Mesenchymal stem cell (in vitro differentiated cells and primary cell): ENCODE results near the gene C1QBP.
"Not testable (repeated sequence)": the region's sequence is repeated elsewhere in the genome, so short reads cannot be mapped to it uniquely, and the experiment has no call there.

Experiments used
- DNase-seq: peaks from one replicate; pipeline ENCODE4 v3.0.0-alpha.2; 2013
- H2AFZ ChIP-seq: one replicate; pipeline ENCODE4 v1.6.1; 2013; ENCODE audit warnings: low read depth, mild to moderate bottlenecking, control low read depth, inconsistent platforms, low read length, moderate library complexity
- H2AK5ac ChIP-seq: 2 replicates; pipeline ENCODE4 v1.6.1; 2013; ENCODE audit warnings: low read length, moderate library complexity, mild to moderate bottlenecking, inconsistent platforms; ENCODE audit not compliant: severe bottlenecking
- H2BK120ac ChIP-seq: one replicate; pipeline ENCODE4 v1.6.1; 2013; ENCODE audit warnings: low read depth, mild to moderate bottlenecking, inconsistent platforms, low read length, moderate library complexity
- H2BK12ac ChIP-seq, 2 experiments: one replicate each; pipeline ENCODE4 v1.6.1; 2013; ENCODE audit warnings: inconsistent platforms in 2 of 2, low read length in 2 of 2, mild to moderate bottlenecking in 2 of 2, moderate library complexity in 2 of 2, control low read depth in 1 of 2
- H2BK15ac ChIP-seq: one replicate; pipeline ENCODE4 v1.6.1; 2013; ENCODE audit warnings: mild to moderate bottlenecking, low read depth, inconsistent platforms; ENCODE audit not compliant: poor library complexity, severe bottlenecking
- H2BK5ac ChIP-seq: 2 replicates; pipeline ENCODE4 v1.6.1; 2013; ENCODE audit warnings: low read depth, mild to moderate bottlenecking, low read length, control low read depth, inconsistent platforms; ENCODE audit not compliant: poor library complexity, severe bottlenecking
- H3K14ac ChIP-seq, 2 experiments: one replicate each; pipeline ENCODE4 v1.6.1; 2013; ENCODE audit warnings: inconsistent platforms in 2 of 2, low read length in 2 of 2, control low read depth in 1 of 2, mild to moderate bottlenecking in 1 of 2, moderate library complexity in 1 of 2
- H3K18ac ChIP-seq, 2 experiments: one replicate each; pipeline ENCODE4 v1.6.1; 2013; ENCODE audit warnings: inconsistent platforms in 2 of 2, low read length in 2 of 2, control low read depth in 1 of 2, low read depth in 1 of 2, mild to moderate bottlenecking in 1 of 2
- H3K23ac ChIP-seq, 2 experiments: one replicate each; pipeline ENCODE4 v1.6.1; 2013; ENCODE audit warnings: inconsistent platforms in 2 of 2, low read length in 2 of 2, mild to moderate bottlenecking in 2 of 2, moderate library complexity in 2 of 2, control low read depth in 1 of 2
- H3K27ac ChIP-seq: 2 replicates; pipeline ENCODE4 v1.5.1; 2013; ENCODE audit warnings: mild to moderate bottlenecking, moderate library complexity, low read length, control low read depth, inconsistent platforms; ENCODE audit not compliant: poor library complexity, severe bottlenecking
- H3K27me3 ChIP-seq, 2 experiments: 2 replicates each; pipeline versions ENCODE4 v1.6.1 to v1.7.0; 2013; ENCODE audit warnings: low read length in 2 of 2, mild to moderate bottlenecking in 2 of 2, moderate library complexity in 2 of 2, control low read depth in 1 of 2, inconsistent platforms in 1 of 2; ENCODE audit not compliant: control insufficient read depth in 1 of 2, insufficient read depth in 1 of 2
- H3K36me3 ChIP-seq, 2 experiments: 2 replicates each; pipeline versions ENCODE4 v1.6.1 to v1.7.0; 2013; ENCODE audit warnings: low read length in 2 of 2, control low read depth in 1 of 2, inconsistent platforms in 1 of 2, low read depth in 1 of 2, mild to moderate bottlenecking in 1 of 2; ENCODE audit not compliant: insufficient read depth in 2 of 2, control insufficient read depth in 1 of 2
- H3K4ac ChIP-seq, 2 experiments: one replicate each; pipeline ENCODE4 v1.6.1; 2013; ENCODE audit warnings: inconsistent platforms in 2 of 2, low read length in 2 of 2, mild to moderate bottlenecking in 2 of 2, moderate library complexity in 2 of 2, control low read depth in 1 of 2, low read depth in 1 of 2
- H3K4me1 ChIP-seq: 2 replicates; pipeline ENCODE4 v1.6.1; 2013; ENCODE audit warnings: low read depth, low read length, control low read depth; ENCODE audit not compliant: control insufficient read depth, insufficient read depth
- H3K4me2 ChIP-seq: 2 replicates; pipeline ENCODE4 v1.6.1; 2013; ENCODE audit warnings: low read length, mild to moderate bottlenecking, inconsistent platforms; ENCODE audit not compliant: poor library complexity, severe bottlenecking
- H3K4me3 ChIP-seq, 2 experiments: 2 replicates each; pipeline versions ENCODE4 v1.5.1 to v1.7.0; 2013; ENCODE audit warnings: low read length in 2 of 2, mild to moderate bottlenecking in 2 of 2, control low read depth in 1 of 2, low read depth in 1 of 2; ENCODE audit not compliant: insufficient read depth in 1 of 2
- H3K79me1 ChIP-seq: replicated peaks from 2 replicates; pipeline ENCODE4 v1.6.1; 2013; ENCODE audit warnings: mild to moderate bottlenecking, control low read depth, low read length, inconsistent platforms; ENCODE audit not compliant: poor library complexity, severe bottlenecking
- H3K9ac ChIP-seq: 2 replicates; pipeline ENCODE4 v1.7.0; 2013; ENCODE audit warnings: mild to moderate bottlenecking, low read length, moderate library complexity
- H3K9me3 ChIP-seq: 2 replicates; pipeline ENCODE4 v1.7.0; 2013; ENCODE audit warnings: mild to moderate bottlenecking, low read length; ENCODE audit not compliant: control insufficient read depth
- H4K8ac ChIP-seq: one replicate; pipeline ENCODE4 v1.6.1; 2013; ENCODE audit warnings: inconsistent platforms, mild to moderate bottlenecking, low read length, moderate library complexity
- H4K91ac ChIP-seq: one replicate; pipeline ENCODE4 v1.6.1; 2013; ENCODE audit warnings: mild to moderate bottlenecking, low read length, inconsistent platforms
- WGBS: methylation state at CpG from one replicate; pipeline ENCODE4 v1.1.7; 2013; ENCODE audit warnings: mixed read lengths; 5-methylcytosine and 5-hydroxymethylcytosine counted together

C1QBP gene

GRCh38 chr17:5443728-5444127, 4.8 kb upstream of the C1QBP start:
- Histone ChIP-seq H3K27ac (no peak overlapping the region), H3K4me2 (no peak overlapping the region), H4K8ac (no peak overlapping the region), H3K9ac (no peak overlapping the region), H3K4ac (no peak overlapping the region), H3K18ac (no peak overlapping the region), H3K9me3 (no peaks in the 10 kb centered on the region), H3K14ac (no peak overlapping the region), H3K23ac (no peak overlapping the region), H2BK12ac (no peak overlapping the region), H2BK120ac (no peak overlapping the region), H2BK15ac (no peak overlapping the region), H2AK5ac (no peak overlapping the region), H4K91ac (no peak overlapping the region), H3K36me3 (peaks cover 38 to 51% of the 10 kb centered on the region in 2 experiments), H3K4me1 (peaks cover 3% of the 10 kb centered on the region), H3K79me1 (peaks cover 16% of the 10 kb centered on the region), H2AFZ (no peak overlapping the region), H3K4me3 (no peak overlapping the region), H2BK5ac (no peak overlapping the region), H3K27me3 (no peaks in the 10 kb centered on the region)
- 92% methylated on average over 4 of the region's 6 CpGs for WGBS
- no peak for DNase-seq

GRCh38 chr17:5439446-5439764, 450 bp upstream of the C1QBP start:
- Histone ChIP-seq H3K9ac (peak overlapping the region; percentile 66), H3K9me3 (no peaks in the 10 kb centered on the region), H3K36me3 (peaks cover 33 to 49% of the 10 kb centered on the region in 2 experiments), H4K91ac (no peak overlapping the region), H2AK5ac (no peak overlapping the region), H2BK120ac (no peak overlapping the region), H3K4ac (no peak overlapping the region), H2BK5ac (no peak overlapping the region), H2BK12ac (no peak overlapping the region), H3K79me1 (peaks cover 24% of the 10 kb centered on the region), H4K8ac (peak overlapping the region; percentile 24), H3K4me1 (peaks cover 10% of the 10 kb centered on the region), H3K23ac (no peak overlapping the region), H3K14ac (no peak overlapping the region), H3K4me3 (peak overlapping the region in 1 of 2 experiments; percentile 56), H3K27me3 (no peaks in the 10 kb centered on the region), H3K27ac (peak overlapping the region; percentile 41), H3K4me2 (peak overlapping the region; percentile 85), H2AFZ (no peak overlapping the region), H2BK15ac (no peak overlapping the region), H3K18ac (no peak overlapping the region)
- DNase-seq, result no peak
- no CpG with 5 or more reads among the region's 1 CpG for WGBS

- Histone ChIP-seq H3K23ac (no peak overlapping the region), H2BK15ac (no peak overlapping the region), H3K18ac (no peak overlapping the region), H3K27me3 (no peaks in the 10 kb centered on the region), H3K79me1 (peaks cover 22% of the 10 kb centered on the region), H2BK12ac (no peak overlapping the region), H2BK120ac (no peak overlapping the region), H3K14ac (no peak overlapping the region), H3K4me3 (peak overlapping the region; percentile 39 to 86), H3K4me1 (peaks cover 10% of the 10 kb centered on the region), H4K8ac (no peak overlapping the region), H3K9me3 (no peaks in the 10 kb centered on the region), H2AK5ac (peak overlapping the region; percentile 41), H3K27ac (no peak overlapping the region), H3K4ac (no peak overlapping the region), H3K9ac (peak overlapping the region; percentile 92), H3K4me2 (peak overlapping the region; percentile 95), H3K36me3 (peaks cover 33 to 50% of the 10 kb centered on the region in 2 experiments), H4K91ac (no peak overlapping the region), H2BK5ac (no peak overlapping the region), H2AFZ (no peak overlapping the region)
- peak; percentile 52 for DNase-seq
- 53% methylated on average over 5 of the region's 5 CpGs for WGBS
These were observed 1.1 kb downstream of the C1QBP start for GRCh38 chr17:5437721-5438317.

- H3K14ac ChIP-seq, H4K8ac ChIP-seq, H2BK5ac ChIP-seq, DNase-seq, H4K91ac ChIP-seq, H3K4me2 ChIP-seq, H3K4ac ChIP-seq, H2AK5ac ChIP-seq, H2AFZ ChIP-seq, H3K18ac ChIP-seq, H3K27ac ChIP-seq, H2BK120ac ChIP-seq, H3K23ac ChIP-seq, H2BK15ac ChIP-seq, H2BK12ac ChIP-seq, H3K4me3 ChIP-seq, H3K9me3 ChIP-seq, H3K27me3 ChIP-seq: not testable (repeated sequence)
- WGBS, result 94% methylated on average over 8 of the region's 12 CpGs
- Histone ChIP-seq H3K9ac (peak overlapping the region; percentile 31), H3K4me1 (peaks cover 10% of the 10 kb centered on the region), H3K36me3 (peaks cover 41 to 63% of the 10 kb centered on the region in 2 experiments), H3K79me1 (peaks cover 16% of the 10 kb centered on the region)
These were observed 3.1 kb downstream of the C1QBP start for GRCh38 chr17:5435781-5436315.
